ENCODE data around the gene ADRA2B.

Gene ADRA2B

GRCh38 chr2:96105152-96105915 lies 11.0 kb downstream of the ADRA2B start:
- DNase-seq (ENCODE audit: low read depth): no peak

GRCh38 chr2:96104487-96104861 lies 11.9 kb downstream of the ADRA2B start:
- DNase-seq (ENCODE audit: low read depth): no peak

GRCh38 chr2:96103761-96104486 lies 12.4 kb downstream of the ADRA2B start:
- no peak for DNase-seq (ENCODE audit: low read depth)

GRCh38 chr2:96103187-96103601 lies 13.2 kb downstream of the ADRA2B start:
- no peak for DNase-seq (ENCODE audit: low read depth)

- DNase-seq (ENCODE audit: low read depth): no peak
Measured at GRCh38 chr2:96102596-96103186, 13.7 kb downstream of the ADRA2B start.

- no peak for DNase-seq (ENCODE audit: low read depth)
Measured at GRCh38 chr2:96100893-96101304, 15.5 kb downstream of the ADRA2B start.

GRCh38 chr2:96099861-96100798 lies 16.2 kb downstream of the ADRA2B start:
- no peak for DNase-seq (ENCODE audit: low read depth)

GRCh38 chr2:96098900-96099590 lies 17.3 kb downstream of the ADRA2B start:
- no peak for DNase-seq (ENCODE audit: low read depth)

DNA sequence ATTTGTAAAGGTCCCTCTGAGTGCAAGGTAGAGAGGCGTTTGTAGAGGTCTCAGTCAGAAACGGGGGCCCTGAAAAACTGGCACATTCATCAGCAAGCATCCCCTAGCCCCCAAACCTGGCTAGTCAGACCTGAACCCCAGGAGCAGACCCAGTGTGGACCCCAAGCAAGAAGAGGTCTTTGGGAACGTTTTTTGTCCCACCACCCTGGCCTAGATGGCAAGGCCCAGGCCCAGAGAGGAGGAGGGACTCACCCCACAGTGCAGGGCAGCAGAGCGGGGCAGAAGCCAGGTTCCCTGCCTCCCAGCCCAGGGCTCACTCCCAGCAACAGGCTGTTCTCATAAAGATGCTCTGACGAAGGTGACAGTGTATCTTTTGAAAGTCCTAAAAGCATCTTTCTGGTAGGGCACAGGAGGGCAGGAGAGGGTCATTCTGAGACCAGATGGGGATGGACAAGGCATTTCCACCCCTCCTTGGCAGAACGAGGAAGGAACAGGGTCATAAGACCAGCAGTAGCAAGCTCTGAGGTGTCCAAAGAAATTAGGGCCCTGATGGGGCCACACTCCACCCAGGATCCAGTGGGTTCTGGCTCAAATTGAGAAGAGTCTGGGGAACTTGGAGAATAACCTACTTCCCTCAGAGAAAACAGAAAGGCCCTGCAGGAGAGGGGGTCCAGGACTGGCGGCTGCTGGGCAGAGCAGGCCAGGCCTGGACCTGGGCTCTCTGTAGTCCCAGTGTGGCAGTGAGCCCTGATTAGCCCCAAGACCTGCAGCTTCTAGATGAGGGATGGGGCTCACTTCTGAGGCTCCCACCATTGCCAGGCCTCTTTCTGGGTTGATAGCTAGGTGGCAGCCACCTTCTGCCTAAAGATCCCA lies 18.2 kb downstream of the ADRA2B start:
- DNase-seq (ENCODE audit: low read depth): no peak

GRCh38 chr2:96097441-96097840 lies 18.9 kb downstream of the ADRA2B start:
- no peak for DNase-seq (ENCODE audit: low read depth)

- no peak for DNase-seq (ENCODE audit: low read depth)
Measured at GRCh38 chr2:96095116-96095636, 21.2 kb downstream of the ADRA2B start.

GRCh38 chr2:96093528-96093927 lies 22.8 kb downstream of the ADRA2B start:
- DNase-seq (ENCODE audit: low read depth): no peak

- no peak for DNase-seq (ENCODE audit: low read depth)
Measured at GRCh38 chr2:96092951-96093350, 23.4 kb downstream of the ADRA2B start.

DNA sequence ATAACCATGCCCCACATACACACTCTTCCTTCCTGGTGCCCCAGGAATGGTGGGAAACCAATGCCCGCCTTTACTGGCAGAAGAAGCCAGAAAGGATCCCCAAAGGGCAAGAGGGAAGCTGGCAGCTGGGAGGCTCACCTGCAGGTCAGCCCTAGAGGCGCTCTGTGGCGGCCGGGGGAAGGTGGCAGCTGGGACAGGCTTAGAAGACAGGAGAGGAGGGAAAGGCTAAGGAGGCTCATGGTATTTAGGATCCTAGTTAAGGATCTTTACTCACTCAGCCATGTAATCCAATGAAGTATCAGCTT lies 23.8 kb downstream of the ADRA2B start:
- DNase-seq (ENCODE audit: low read depth): no peak

DNA sequence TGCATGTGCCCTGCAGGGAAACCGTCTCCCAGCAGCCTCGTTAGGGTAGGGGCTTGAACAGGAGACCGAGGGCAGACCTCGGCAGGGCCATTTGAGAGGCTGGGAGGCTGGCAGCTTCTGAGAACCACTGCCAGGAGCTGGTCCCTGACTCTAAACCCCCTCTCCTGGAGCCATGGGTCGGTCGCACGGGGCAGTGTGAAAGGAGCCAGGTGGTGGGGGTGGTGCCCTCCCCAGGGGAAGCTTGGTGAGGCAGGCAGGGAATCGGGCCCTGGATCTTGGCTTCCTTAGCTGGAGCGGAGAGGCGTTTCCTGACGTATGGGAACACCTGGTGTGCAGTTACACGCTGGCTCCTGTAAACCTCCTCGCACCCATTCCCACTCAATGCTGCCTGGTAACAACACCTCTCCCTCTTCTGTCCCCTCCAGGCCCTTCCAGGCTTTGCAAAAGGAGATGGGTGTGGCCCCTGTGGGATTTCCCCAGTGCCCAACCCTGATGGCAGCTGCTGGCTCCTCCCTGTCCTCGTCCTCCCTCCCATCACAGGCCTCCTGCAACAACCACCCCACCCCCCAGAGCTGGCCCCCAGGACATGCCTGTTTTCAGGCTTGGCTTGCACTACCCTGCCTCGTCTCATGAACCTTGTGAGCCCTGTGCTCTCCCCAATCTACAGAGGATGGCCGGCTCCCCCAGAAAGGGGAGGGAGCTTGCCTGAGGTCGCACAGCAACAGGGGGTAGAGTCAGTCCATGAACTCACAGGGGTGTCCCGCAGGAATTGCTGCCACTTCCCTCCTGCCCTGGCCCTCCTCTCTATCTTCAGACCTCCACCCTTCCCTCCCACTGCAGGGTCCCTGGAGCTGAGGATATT lies 24.4 kb downstream of the ADRA2B start:
- no peak for DNase-seq (ENCODE audit: low read depth)

- no peak for DNase-seq (ENCODE audit: low read depth)
Measured at GRCh38 chr2:96091141-96091710, 25.1 kb downstream of the ADRA2B start.

- DNase-seq (ENCODE audit: low read depth): no peak
Measured at GRCh38 chr2:96090196-96090926, 26.0 kb downstream of the ADRA2B start.
